ENCODE measurements around the gene KBTBD4. TPM values are rescaled to one million over a fixed set of nuclear protein-coding genes. Genes with fewer than 3 reads are reported as not detected.
A peak's percentile ranks its signal among the peaks of the same experiment; 100 is the strongest.

The KBTBD4 gene
- total RNA-seq, 1 experiment from 2014 or later: 12.3 TPM

DNA sequence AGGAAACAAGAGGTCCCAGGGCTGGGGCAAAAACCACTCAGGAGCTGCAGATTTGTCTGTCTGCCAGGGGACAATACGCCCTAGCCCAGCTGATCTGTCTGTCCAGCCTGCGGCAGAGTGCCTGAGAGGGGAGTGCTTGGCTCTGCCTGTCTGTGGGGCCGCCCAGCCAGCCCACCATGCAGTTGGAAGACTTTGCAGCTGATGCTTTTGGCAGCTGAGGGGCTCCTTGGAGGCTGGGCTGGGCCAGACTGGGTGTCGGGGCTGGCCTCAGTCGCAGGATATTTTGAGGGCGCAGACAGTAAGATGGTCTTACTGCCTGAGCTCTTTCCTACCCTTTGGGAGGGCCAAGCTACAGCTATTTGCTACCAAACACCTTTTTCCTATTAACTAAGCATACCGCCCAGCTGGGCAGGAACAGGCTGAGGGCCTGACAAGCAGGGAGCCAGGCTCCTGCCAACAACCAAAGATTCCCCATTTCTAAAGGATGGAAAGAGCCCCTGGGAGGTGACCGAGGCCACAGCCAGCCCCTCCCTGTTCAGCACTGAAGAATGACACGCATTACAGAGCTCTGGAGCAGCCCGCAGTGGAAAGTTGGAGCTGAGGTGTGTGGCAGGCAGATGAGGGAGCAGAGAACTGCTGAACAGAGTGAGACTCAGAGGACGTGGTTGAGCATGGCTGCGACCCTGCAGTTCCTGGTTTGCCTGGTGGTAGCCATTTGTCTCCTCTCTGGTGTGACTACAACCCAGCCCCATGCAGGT is 7.5 kb upstream of the KBTBD4 start, which contains the start of gene FAM180B:
Gene FAM180B (plus strand): TSS at position 581 of the 758 bp plus-strand sequence. CDS start 91 bp downstream, at position 672.
- Mint-ChIP-seq H3K9me3 (no peaks in the 10 kb centered on the region), H3K27me3 (ENCODE audit: low read depth) (peaks cover 20% of the 10 kb centered on the region), H3K27ac (no peak within 1 kb of the TSS; the same call in 1 of the 2 replicates), H3K4me1 (no peaks in the 10 kb centered on the region), H3K4me3 (no peak within 1 kb of the TSS), H3K36me3 (peaks cover 37% of the 10 kb centered on the region)
- no peak for ATAC-seq
- no peak for DNase-seq (ENCODE audit: low spot score)
- ChIA-PET CTCF (no interaction called here), POLR2A (no interaction called here)
- TF ChIP-seq, protein P1, sequence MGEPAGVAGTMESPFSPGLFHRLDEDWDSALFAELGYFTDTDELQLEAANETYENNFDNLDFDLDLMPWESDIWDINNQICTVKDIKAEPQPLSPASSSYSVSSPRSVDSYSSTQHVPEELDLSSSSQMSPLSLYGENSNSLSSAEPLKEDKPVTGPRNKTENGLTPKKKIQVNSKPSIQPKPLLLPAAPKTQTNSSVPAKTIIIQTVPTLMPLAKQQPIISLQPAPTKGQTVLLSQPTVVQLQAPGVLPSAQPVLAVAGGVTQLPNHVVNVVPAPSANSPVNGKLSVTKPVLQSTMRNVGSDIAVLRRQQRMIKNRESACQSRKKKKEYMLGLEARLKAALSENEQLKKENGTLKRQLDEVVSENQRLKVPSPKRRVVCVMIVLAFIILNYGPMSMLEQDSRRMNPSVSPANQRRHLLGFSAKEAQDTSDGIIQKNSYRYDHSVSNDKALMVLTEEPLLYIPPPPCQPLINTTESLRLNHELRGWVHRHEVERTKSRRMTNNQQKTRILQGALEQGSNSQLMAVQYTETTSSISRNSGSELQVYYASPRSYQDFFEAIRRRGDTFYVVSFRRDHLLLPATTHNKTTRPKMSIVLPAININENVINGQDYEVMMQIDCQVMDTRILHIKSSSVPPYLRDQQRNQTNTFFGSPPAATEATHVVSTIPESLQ (CRISPR knock-in tag; IDR thresholded peaks at IDR 0.05): no peak
- TF ChIP-seq AFF4 (CRISPR knock-in tag; IDR thresholded peaks at IDR 0.05; ENCODE audit: borderline replicate concordance) (no peak), ZNF423 (CRISPR knock-in tag; IDR thresholded peaks at IDR 0.05) (no peak)

DNA sequence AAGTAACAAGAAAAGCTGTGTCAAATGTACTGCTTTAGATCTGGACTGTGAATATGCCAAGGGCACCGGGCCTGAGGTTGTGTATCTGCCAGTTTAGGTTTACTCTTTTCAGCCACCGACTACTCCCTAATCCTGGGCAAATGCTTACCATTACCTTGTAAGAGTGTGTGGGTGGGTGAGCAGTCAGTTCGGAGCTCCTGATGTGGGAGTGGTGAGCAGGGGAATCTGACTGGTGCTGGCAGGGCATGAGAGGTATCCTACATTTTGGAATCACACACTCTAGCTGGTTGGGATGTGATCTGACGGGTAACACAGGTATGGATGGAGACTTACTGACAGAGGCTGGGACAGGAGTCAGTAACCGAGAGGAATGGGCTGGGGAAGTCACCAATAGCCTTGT is 5.1 kb upstream of the KBTBD4 start:
- Mint-ChIP-seq H3K36me3 (peaks cover 44% of the 10 kb centered on the region), H3K9me3 (no peaks in the 10 kb centered on the region), H3K4me3 (no peak overlapping the region), H3K27ac (peak overlapping the region; percentile 30; the same call in 1 of the 2 replicates), H3K27me3 (ENCODE audit: low read depth) (peaks cover 3% of the 10 kb centered on the region), H3K4me1 (peaks cover 6% of the 10 kb centered on the region)
- DNase-seq (ENCODE audit: low spot score) (no peak), ATAC-seq (no peak)
- no peak for TF ChIP-seq ZNF232 (CRISPR knock-in tag; IDR thresholded peaks at IDR 0.05)
- no peak for TF ChIP-seq SMAD4 (CRISPR knock-in tag; IDR thresholded peaks at IDR 0.05)
- TF ChIP-seq CREB1 (CRISPR knock-in tag; IDR thresholded peaks at IDR 0.05): no peak
- TF ChIP-seq SOX15 (CRISPR knock-in tag; IDR thresholded peaks at IDR 0.05): no peak
- TF ChIP-seq CBFB (CRISPR knock-in tag; IDR thresholded peaks at IDR 0.05; ENCODE audit: low read depth): no peak
- no peak for TF ChIP-seq ZNF263 (CRISPR knock-in tag; IDR thresholded peaks at IDR 0.05; ENCODE audit: low read depth)
- no peak for TF ChIP-seq RORB (CRISPR knock-in tag; IDR thresholded peaks at IDR 0.05)
- no peak for TF ChIP-seq USF2 (CRISPR knock-in tag; IDR thresholded peaks at IDR 0.05)
- TF ChIP-seq AR (CRISPR knock-in tag; IDR thresholded peaks at IDR 0.05): no peak
- no peak for TF ChIP-seq CREM (CRISPR knock-in tag; IDR thresholded peaks at IDR 0.05)
- no peak for TF ChIP-seq NR2C2 (CRISPR knock-in tag; IDR thresholded peaks at IDR 0.05)
- no peak for TF ChIP-seq MLX (CRISPR knock-in tag; IDR thresholded peaks at IDR 0.05)
- TF ChIP-seq NR3C1 (CRISPR knock-in tag; conservative IDR thresholded peaks at IDR 0.05; ENCODE audit: low read depth): no peak
- POLR2A ChIA-PET: no interaction called here
- CTCF ChIA-PET: interaction anchor here (0.7 to 1.3 kb wide), 2 partner anchors 31 to 129 kb away, joined by 3 read pairs; no protein-coding TSS in a partner anchor

Measured in WTC11 (cell line).